MM.1S (cell line): Measurements from ENCODE around the gene CACNG4.

ENCODE experiments used
- DNase-seq: peaks from one replicate; pipeline ENCODE4 v3.0.0-alpha.2; 2015
- H2AFZ ChIP-seq: fragments of 300-600 bp; sonication (generic); 2 replicates; pipeline ENCODE4 v1.6.0; 2016; ENCODE audit warnings: antibody characterized with exemption, low read length
- H3F3A ChIP-seq: fragments of 300-600 bp; sonication (generic); 2 replicates; pipeline ENCODE4 v1.6.1; 2016; ENCODE audit warnings: mild to moderate bottlenecking, antibody characterized with exemption, low read length, moderate library complexity, mixed read lengths; ENCODE audit not compliant: insufficient read depth
- H3K27ac ChIP-seq: fragments of 300-600 bp; sonication (generic); 2 replicates; pipeline ENCODE4 v1.5.1; 2016; ENCODE audit warnings: mild to moderate bottlenecking, low read length
- H3K27me3 ChIP-seq: fragments of 300-600 bp; sonication (generic); replicated peaks from 2 replicates; pipeline ENCODE4 v1.6.0; 2016; ENCODE audit warnings: low read length; ENCODE audit not compliant: insufficient read depth
- H3K36me3 ChIP-seq: fragments of 300-600 bp; sonication (generic); replicated peaks from 2 replicates; pipeline ENCODE4 v1.6.1; 2016; ENCODE audit warnings: mild to moderate bottlenecking, low read length, mixed read lengths; ENCODE audit not compliant: insufficient read depth
- H3K4me1 ChIP-seq: fragments of 300-600 bp; sonication (generic); 2 replicates; pipeline ENCODE4 v1.6.1; 2016; ENCODE audit warnings: low read length, mixed read lengths
- H3K4me2 ChIP-seq: fragments of 300-600 bp; sonication (generic); 2 replicates; pipeline ENCODE4 v1.6.0; 2016; ENCODE audit warnings: low read depth, low read length
- H3K4me3 ChIP-seq: fragments of 300-600 bp; sonication (generic); 2 replicates; pipeline ENCODE4 v1.5.1; 2016; ENCODE audit warnings: low read length, mixed read lengths
- H3K79me2 ChIP-seq: fragments of 300-600 bp; sonication (generic); 2 replicates; pipeline ENCODE4 v1.6.1; 2016; ENCODE audit warnings: mixed run types, low read length, mixed read lengths
- H3K9ac ChIP-seq: fragments of 300-600 bp; sonication (generic); 2 replicates; pipeline ENCODE4 v1.6.1; 2016; ENCODE audit warnings: low read length, mixed read lengths
- H3K9me2 ChIP-seq: fragments of 300-600 bp; sonication (generic); replicated peaks from 2 replicates; pipeline ENCODE4 v1.6.1; 2016; ENCODE audit warnings: mild to moderate bottlenecking, low read length, mixed read lengths; ENCODE audit not compliant: insufficient read depth
- H3K9me3 ChIP-seq: fragments of 300-600 bp; sonication (generic); replicated peaks from 2 replicates; pipeline ENCODE4 v1.6.1; 2016; ENCODE audit warnings: mild to moderate bottlenecking, low read length, mixed read lengths; ENCODE audit not compliant: insufficient read depth
- H4K20me1 ChIP-seq: fragments of 300-600 bp; sonication (generic); 2 replicates; pipeline ENCODE4 v1.6.1; 2016; ENCODE audit warnings: mild to moderate bottlenecking, low read length, moderate library complexity, mixed read lengths; ENCODE audit not compliant: insufficient read depth
- CTCF ChIP-seq: fragments of 300-600 bp; sonication (generic); IDR thresholded peaks from 2 replicates; pipeline ENCODE4 v1.5.1; 2016; ENCODE audit warnings: antibody characterized with exemption, low read length, mixed read lengths
- EZH2 ChIP-seq: fragments of 300-600 bp; sonication (generic); optimal IDR thresholded peaks from 2 replicates; pipeline ENCODE3; 2017; ENCODE audit warnings: low read depth, mild to moderate bottlenecking, antibody characterized with exemption, low read length, mixed read lengths
- EZH2phosphoT487 ChIP-seq: fragments of 300-600 bp; sonication (generic); IDR thresholded peaks from 2 replicates; pipeline ENCODE4 v1.6.1; 2018; ENCODE audit warnings: antibody characterized with exemption, low read length

Gene CACNG4

GRCh38 chr17:66978514-66979061 lies 14.1 kb downstream of the CACNG4 start:
- DNase-seq = no peak

GRCh38 chr17:66980896-66981295 lies 16.4 kb downstream of the CACNG4 start:
- no peak overlapping the region for H3K9ac ChIP-seq
- H3K9me2 ChIP-seq = no peaks in the 10 kb centered on the region
- H3K36me3 ChIP-seq = no peaks in the 10 kb centered on the region
- no peaks in the 10 kb centered on the region for H3K9me3 ChIP-seq
- peaks cover 42% of the 10 kb centered on the region for H3K27me3 ChIP-seq
- no peak overlapping the region for H3K4me2 ChIP-seq
- no peaks in the 10 kb centered on the region for H3F3A ChIP-seq
- H2AFZ ChIP-seq = no peak overlapping the region
- H3K4me1 ChIP-seq = no peaks in the 10 kb centered on the region
- DNase-seq = no peak
- no peak overlapping the region for H3K27ac ChIP-seq
- no peak overlapping the region for H3K4me3 ChIP-seq
- no peaks in the 10 kb centered on the region for H3K79me2 ChIP-seq
- TF ChIP-seq EZH2phosphoT487 = no peak
- no peak for TF ChIP-seq CTCF
- TF ChIP-seq EZH2 = no peak
- no peaks in the 10 kb centered on the region for H4K20me1 ChIP-seq

More at GRCh38 chr17:66978514-66979061, 14.1 kb downstream of the CACNG4 start:
- Histone ChIP-seq H3K27ac (no peak overlapping the region), H3K4me2 (no peak overlapping the region), H3K36me3 (no peaks in the 10 kb centered on the region), H3F3A (no peaks in the 10 kb centered on the region), H3K9ac (no peak overlapping the region), H4K20me1 (no peaks in the 10 kb centered on the region), H3K79me2 (no peaks in the 10 kb centered on the region), H3K9me3 (no peaks in the 10 kb centered on the region), H3K27me3 (peaks cover 50% of the 10 kb centered on the region), H3K4me3 (no peak overlapping the region), H2AFZ (no peak overlapping the region), H3K9me2 (no peaks in the 10 kb centered on the region), H3K4me1 (no peaks in the 10 kb centered on the region)
- TF ChIP-seq EZH2phosphoT487 (no peak), CTCF (no peak), EZH2 (no peak)

GRCh38 chr17:66981983-66982508 lies 17.5 kb downstream of the CACNG4 start:
- H4K20me1 ChIP-seq = no peaks in the 10 kb centered on the region
- H3K36me3 ChIP-seq = no peaks in the 10 kb centered on the region
- H3K27me3 ChIP-seq = peaks cover 38% of the 10 kb centered on the region
- TF ChIP-seq EZH2phosphoT487 (no peak), CTCF (no peak), EZH2 (no peak)
- no peaks in the 10 kb centered on the region for H3K79me2 ChIP-seq
- DNase-seq = no peak
- no peak overlapping the region for H3K4me3 ChIP-seq
- no peak overlapping the region for H3K9ac ChIP-seq
- H3K27ac ChIP-seq = no peak overlapping the region
- H3F3A ChIP-seq = no peaks in the 10 kb centered on the region
- H3K9me2 ChIP-seq = no peaks in the 10 kb centered on the region
- no peaks in the 10 kb centered on the region for H3K9me3 ChIP-seq
- H3K4me1 ChIP-seq = no peaks in the 10 kb centered on the region
- H3K4me2 ChIP-seq = no peak overlapping the region
- H2AFZ ChIP-seq = no peak overlapping the region
